ENCODE results near the gene KCNK5. TPM values are rescaled to one million over a fixed set of nuclear protein-coding genes. Genes with fewer than 3 reads are reported as not detected.
A peak's percentile ranks its signal among the peaks of the same experiment; 100 is the strongest.

Gene KCNK5
- total RNA-seq, 4 donors from 2014 or later = 9.2 to 14.3 (median 13.0) TPM

- Histone ChIP-seq H3K4me1 (peaks cover 6 to 25% of the 10 kb centered on the region in 2 donors), H3K4me3 (replicated peaks in 1 of 3) (no peak overlapping the region), H3K27ac (no peak overlapping the region), H3K27me3 (no peaks in the 10 kb centered on the region), H3K9me3 (no peaks in the 10 kb centered on the region), H3K36me3 (no peaks in the 10 kb centered on the region)
- 92 to 96% methylated on average over 5 of the region's 5 CpGs for WGBS, 2 donors
- TF ChIP-seq POLR2A (IDR thresholded peaks at IDR 0.05) = no peak
- intact Hi-C loops (cut with DNase I) = no loop called here
- no peak for DNase-seq
These were observed 18.5 kb upstream of the KCNK5 start for GRCh38 chr6:39247667-39248194.

DNA sequence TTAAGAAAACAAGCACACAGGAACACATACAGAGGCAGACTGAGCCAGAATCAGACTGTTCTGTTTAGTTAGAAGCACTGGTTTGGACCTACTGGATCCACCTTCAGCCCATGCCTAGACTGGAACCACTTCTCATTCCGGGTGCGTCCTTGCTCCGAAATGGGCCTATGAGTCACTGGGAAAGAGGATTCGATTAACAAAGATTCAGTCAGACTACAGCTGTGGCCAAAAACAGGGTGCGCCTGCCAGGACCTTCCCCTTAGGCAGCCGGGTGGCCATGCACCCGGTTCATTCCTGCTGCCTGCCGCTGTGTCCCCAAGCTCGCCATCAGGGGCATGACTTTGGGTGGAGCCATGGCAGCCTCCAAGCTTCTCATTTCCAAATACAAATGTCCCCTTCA lies 14.5 kb upstream of the KCNK5 start:
- no peaks in the 10 kb centered on the region for H3K9me3 ChIP-seq
- peaks cover 6 to 13% of the 10 kb centered on the region in 2 donors for H3K4me1 ChIP-seq
- H3K36me3 ChIP-seq = no peaks in the 10 kb centered on the region
- H3K27ac ChIP-seq = peak overlapping the region; percentile 8 to 64 (median 63)
- no peak for TF ChIP-seq CTCF (IDR thresholded peaks at IDR 0.05)
- no peak for TF ChIP-seq POLR2A (IDR thresholded peaks at IDR 0.05)
- intact Hi-C loops (cut with DNase I) = no loop called here
- DNase-seq = peak; percentile 56 to 74
- no peak overlapping the region for H3K4me3 ChIP-seq (replicated peaks in 1 of 3)
- 45 to 68% methylated on average over 8 to 9 of the region's 9 CpGs for WGBS, 2 donors
- no peaks in the 10 kb centered on the region for H3K27me3 ChIP-seq

DNA sequence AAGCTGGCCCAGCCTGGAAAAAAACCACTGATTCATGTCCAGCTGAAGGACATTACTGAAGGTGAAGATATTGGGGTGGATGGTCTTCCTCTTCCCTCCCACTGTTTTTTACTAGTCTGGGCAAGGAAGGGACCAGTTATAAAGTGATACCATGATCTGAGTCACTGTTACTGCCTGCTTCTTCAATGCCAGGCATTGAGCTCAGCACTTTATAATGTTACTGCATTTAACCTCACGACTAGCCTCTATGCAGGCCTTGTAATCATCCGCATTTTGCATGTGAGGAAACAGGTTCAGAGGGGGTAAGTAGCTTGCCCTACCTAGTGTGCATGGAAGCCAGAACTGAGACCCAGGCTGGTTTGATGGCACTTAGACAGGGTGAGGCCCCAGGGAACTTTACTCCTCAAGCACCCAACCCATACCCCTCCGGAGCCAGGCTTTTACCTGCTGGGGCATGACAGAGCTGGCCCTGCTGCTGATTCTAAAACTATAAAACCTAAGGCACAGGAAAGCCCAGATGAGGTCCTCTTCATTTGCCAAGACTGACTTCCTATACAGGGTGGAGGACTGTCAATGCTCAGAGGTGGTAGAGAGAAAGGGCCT lies 11.0 kb upstream of the KCNK5 start:
- intact Hi-C loops (cut with DNase I) = no loop called here

DNA sequence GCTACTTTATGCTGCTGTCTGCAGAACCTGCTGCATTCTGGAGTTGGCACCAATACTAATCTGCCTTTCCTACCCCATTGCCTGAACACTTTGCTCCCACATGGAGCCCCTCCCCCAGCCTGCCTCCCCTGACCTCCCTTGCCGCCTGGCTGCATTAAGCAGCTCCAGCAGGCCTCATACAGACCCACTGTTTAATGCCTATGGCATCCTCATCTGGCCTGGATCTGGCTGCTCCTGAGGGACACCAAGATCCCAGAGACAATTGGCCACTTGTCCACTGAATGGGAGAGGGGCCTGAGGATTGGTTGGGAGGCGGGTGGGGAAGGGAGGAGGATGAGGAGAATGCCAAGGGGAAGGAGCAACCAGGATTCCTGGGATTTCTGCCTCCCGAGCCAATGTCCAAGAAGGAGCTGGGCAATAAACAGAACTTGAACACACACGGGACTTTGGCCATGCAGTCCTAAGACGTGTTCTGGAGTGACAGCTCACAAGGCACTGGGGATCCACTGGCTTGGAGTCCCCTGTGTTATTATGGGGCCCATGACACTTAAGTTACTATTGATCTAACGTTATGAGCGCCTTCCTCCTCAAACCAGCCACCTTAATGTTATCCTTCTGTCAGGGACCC lies 10.4 kb upstream of the KCNK5 start:
- H3K9me3 ChIP-seq = no peaks in the 10 kb centered on the region
- no peaks in the 10 kb centered on the region for H3K36me3 ChIP-seq
- no peak for TF ChIP-seq CTCF (IDR thresholded peaks at IDR 0.05)
- TF ChIP-seq POLR2A (IDR thresholded peaks at IDR 0.05) = no peak
- WGBS, 2 donors = 65 to 91% methylated on average over 6 to 7 of the region's 7 CpGs
- peaks cover 6 to 13% of the 10 kb centered on the region in 2 donors for H3K4me1 ChIP-seq
- intact Hi-C loops (cut with DNase I) = no loop called here
- no peak for DNase-seq
- H3K27ac ChIP-seq = no peak overlapping the region
- no peak overlapping the region for H3K4me3 ChIP-seq (replicated peaks in 1 of 3)
- no peaks in the 10 kb centered on the region for H3K27me3 ChIP-seq

More for the DNA sequence above, 11.0 kb upstream of the KCNK5 start:
- DNase-seq = no peak
- H3K36me3 ChIP-seq = no peaks in the 10 kb centered on the region
- WGBS, 2 donors = 44 to 61% methylated on average over 3 of the region's 3 CpGs
- no peaks in the 10 kb centered on the region for H3K9me3 ChIP-seq
- no peak overlapping the region for H3K4me3 ChIP-seq (replicated peaks in 1 of 3)
- H3K4me1 ChIP-seq = peaks cover 6 to 13% of the 10 kb centered on the region in 2 donors
- TF ChIP-seq CTCF (IDR thresholded peaks at IDR 0.05) (no peak), POLR2A (IDR thresholded peaks at IDR 0.05) (no peak)
- H3K27me3 ChIP-seq = no peaks in the 10 kb centered on the region
- no peak overlapping the region for H3K27ac ChIP-seq

GRCh38 chr6:39236742-39237141 lies 7.5 kb upstream of the KCNK5 start:
- TF ChIP-seq POLR2A (IDR thresholded peaks at IDR 0.05) (no peak), CTCF (IDR thresholded peaks at IDR 0.05) (no peak)
- H3K9me3 ChIP-seq = no peaks in the 10 kb centered on the region
- H3K27me3 ChIP-seq = no peaks in the 10 kb centered on the region
- H3K27ac ChIP-seq = no peak overlapping the region
- intact Hi-C loops (cut with DNase I) = no loop called here
- H3K4me3 ChIP-seq (replicated peaks in 1 of 3) = no peak overlapping the region
- H3K36me3 ChIP-seq = no peaks in the 10 kb centered on the region
- DNase-seq = no peak
- WGBS, 2 donors = 91% methylated on average over 3 of the region's 3 CpGs
- H3K4me1 ChIP-seq = no peaks in the 10 kb centered on the region
